KOPT-K1 (cell line): Measurements from ENCODE around the gene SMAD6.

ENCODE experiments used
- H3K27ac ChIP-seq: fragments of 200-600 bp; sonication (generic); 2 replicates; pipeline ENCODE4 v1.5.1; 2016; ENCODE audit warnings: antibody characterized with exemption, mild to moderate bottlenecking, low read depth, low read length; ENCODE audit not compliant: poor library complexity, severe bottlenecking
- H3K36me3 ChIP-seq: fragments of 200-600 bp; sonication (generic); 2 replicates; pipeline ENCODE4 v1.5.1; 2017; ENCODE audit warnings: antibody characterized with exemption, mild to moderate bottlenecking, low read length, moderate library complexity; ENCODE audit not compliant: insufficient read depth
- H3K9me3 ChIP-seq: fragments of 200-600 bp; sonication (generic); 2 replicates; pipeline ENCODE4 v1.5.1; 2017; ENCODE audit warnings: antibody characterized with exemption, low read length, mild to moderate bottlenecking; ENCODE audit not compliant: insufficient read depth, poor library complexity, severe bottlenecking

SMAD6 gene

GRCh38 chr15:66770518-66771350 is 68.7 kb downstream of the SMAD6 start:
- H3K36me3 ChIP-seq, result peaks cover 30% of the 10 kb centered on the region
- H3K9me3 ChIP-seq, result no peaks in the 10 kb centered on the region
- H3K27ac ChIP-seq, result peak overlapping the region; percentile 63

- Histone ChIP-seq H3K27ac (peak overlapping the region; percentile 63), H3K36me3 (peaks cover 36% of the 10 kb centered on the region), H3K9me3 (no peaks in the 10 kb centered on the region)
These were observed 69.3 kb downstream of the SMAD6 start for GRCh38 chr15:66771351-66771650.

- H3K36me3 ChIP-seq, result peaks cover 35% of the 10 kb centered on the region
- peak overlapping the region; percentile 37 for H3K27ac ChIP-seq
- no peaks in the 10 kb centered on the region for H3K9me3 ChIP-seq
These were observed 70.6 kb downstream of the SMAD6 start for GRCh38 chr15:66772604-66773128.

GRCh38 chr15:66773129-66773873 is 71.3 kb downstream of the SMAD6 start:
- no peaks in the 10 kb centered on the region for H3K9me3 ChIP-seq
- H3K27ac ChIP-seq, result peak overlapping the region; percentile 75
- peaks cover 35% of the 10 kb centered on the region for H3K36me3 ChIP-seq

- Histone ChIP-seq H3K36me3 (peaks cover 35% of the 10 kb centered on the region), H3K9me3 (no peaks in the 10 kb centered on the region), H3K27ac (peak overlapping the region; percentile 75)
These were observed 72.2 kb downstream of the SMAD6 start for GRCh38 chr15:66774001-66774814.

- Histone ChIP-seq H3K27ac (no peak overlapping the region), H3K36me3 (peaks cover 44% of the 10 kb centered on the region), H3K9me3 (no peaks in the 10 kb centered on the region)
These were observed 73.4 kb downstream of the SMAD6 start for GRCh38 chr15:66775127-66776105.

GRCh38 chr15:66777054-66777453 is 75.0 kb downstream of the SMAD6 start:
- Histone ChIP-seq H3K9me3 (no peaks in the 10 kb centered on the region), H3K27ac (no peak overlapping the region), H3K36me3 (peaks cover 56% of the 10 kb centered on the region)

GRCh38 chr15:66777596-66778313 is 75.7 kb downstream of the SMAD6 start:
- Histone ChIP-seq H3K9me3 (no peaks in the 10 kb centered on the region), H3K36me3 (peaks cover 57% of the 10 kb centered on the region)

GRCh38 chr15:66778314-66778665 is 76.3 kb downstream of the SMAD6 start:
- H3K36me3 ChIP-seq, result peaks cover 59% of the 10 kb centered on the region
- no peaks in the 10 kb centered on the region for H3K9me3 ChIP-seq
- no peak overlapping the region for H3K27ac ChIP-seq

More at GRCh38 chr15:66777596-66778313, 75.7 kb downstream of the SMAD6 start:
- no peak overlapping the region for H3K27ac ChIP-seq

- Histone ChIP-seq H3K9me3 (no peaks in the 10 kb centered on the region), H3K36me3 (peaks cover 59% of the 10 kb centered on the region), H3K27ac (no peak overlapping the region)
These were observed 76.7 kb downstream of the SMAD6 start for GRCh38 chr15:66778716-66779115.

GRCh38 chr15:66779331-66780009 is 77.4 kb downstream of the SMAD6 start:
- Histone ChIP-seq H3K36me3 (peaks cover 56% of the 10 kb centered on the region), H3K27ac (no peak overlapping the region)

GRCh38 chr15:66780172-66780972 is 78.3 kb downstream of the SMAD6 start:
- no peak overlapping the region for H3K27ac ChIP-seq
- peaks cover 51% of the 10 kb centered on the region for H3K36me3 ChIP-seq
- H3K9me3 ChIP-seq, result no peaks in the 10 kb centered on the region

More at GRCh38 chr15:66779331-66780009, 77.4 kb downstream of the SMAD6 start:
- H3K9me3 ChIP-seq, result no peaks in the 10 kb centered on the region
